HCEC 1CT (cell line): Measurements from ENCODE around the gene UBE2Q1.
A peak's percentile ranks its signal among the peaks of the same experiment; 100 is the strongest.

Source experiments
- DNase-seq: peaks from one replicate; pipeline ENCODE4 v3.0.0-alpha.2; 2017

Gene UBE2Q1

DNA sequence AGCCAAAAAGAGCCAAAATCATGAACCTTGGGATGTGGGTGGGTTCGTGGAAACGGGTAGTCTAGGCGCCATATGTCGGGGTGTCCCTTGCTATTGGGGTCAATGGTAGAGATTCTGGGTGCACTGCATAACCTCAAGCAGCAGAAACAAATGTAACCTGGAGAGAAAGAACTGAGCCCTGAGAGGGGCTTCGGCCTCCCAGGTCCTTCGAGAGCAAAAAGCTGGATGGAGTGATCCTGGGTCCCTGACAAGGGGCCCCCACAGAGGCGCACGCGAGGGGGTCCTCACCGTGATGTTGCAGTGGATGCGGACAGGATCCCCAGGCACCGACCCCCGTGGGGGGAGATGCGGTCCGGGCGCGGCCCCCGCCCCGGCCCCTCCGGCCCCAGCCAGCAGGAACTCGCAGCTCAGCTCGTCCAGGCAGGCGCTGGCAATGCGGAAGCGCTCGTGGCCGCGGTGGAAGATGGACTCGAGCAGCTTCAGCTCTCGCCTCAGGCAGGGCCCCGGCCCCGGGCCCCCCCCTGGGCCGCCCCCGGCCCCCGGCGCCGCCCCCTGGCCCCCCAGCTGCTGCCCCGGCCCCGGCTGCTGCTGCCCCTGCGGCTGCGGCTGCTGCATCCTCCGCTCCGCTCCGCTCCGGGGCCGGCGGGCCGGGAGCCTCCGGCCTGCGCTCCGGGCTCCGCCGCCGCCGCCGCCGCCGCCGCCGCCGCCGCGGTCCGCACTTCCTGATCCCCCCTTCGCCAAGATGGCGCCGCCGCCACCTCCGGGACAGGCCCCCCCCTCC, at the start of gene UBE2Q1:
Gene UBE2Q1, minus strand, starts transcription at position 724 of the 781 bp plus-strand sequence. Its CDS starts 109 bp downstream, at position 615.
- DNase-seq = peak; percentile 22

DNA sequence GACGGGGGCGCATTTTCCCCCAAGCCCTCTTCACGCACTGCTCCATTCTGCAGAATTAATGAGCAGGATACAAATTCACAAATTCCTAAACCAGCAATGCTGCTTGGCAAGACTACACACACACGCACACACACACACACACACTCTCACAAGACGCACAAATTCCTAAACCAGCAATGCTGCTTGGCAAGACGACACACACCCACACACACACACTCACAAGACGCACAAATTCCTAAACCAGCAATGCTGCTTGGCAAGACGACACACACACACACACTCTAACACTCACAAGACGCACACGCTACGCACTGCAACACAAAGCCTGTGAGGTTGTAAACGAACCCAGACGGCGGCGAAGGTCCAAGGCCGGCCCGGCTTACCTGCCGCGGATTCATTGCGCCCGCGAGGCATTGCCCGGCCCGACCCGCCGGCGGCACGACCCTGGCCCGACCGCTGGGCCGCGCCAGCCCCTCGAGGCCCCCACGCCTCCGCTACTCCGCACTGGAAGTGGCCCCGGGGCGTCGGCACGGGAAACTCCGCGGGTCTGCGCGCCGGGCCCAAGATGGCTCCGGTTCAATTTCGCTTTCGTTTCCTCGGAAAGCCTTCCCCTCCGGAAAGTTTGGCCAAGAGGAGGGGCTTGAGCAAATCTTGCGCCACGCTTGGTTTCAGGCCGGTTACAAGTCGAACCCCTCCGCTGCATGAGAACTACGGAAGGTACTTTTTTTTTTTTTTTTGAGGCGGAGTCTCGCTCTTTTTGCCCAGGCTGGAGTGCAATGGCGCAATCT, 49.3 kb upstream of the UBE2Q1 start, which contains the start of gene ADAR:
Gene ADAR, minus strand, starts transcription at position 578 of the 788 bp plus-strand sequence. Its CDS starts 180 bp downstream, at position 398.
- peak; percentile 99 for DNase-seq

DNA sequence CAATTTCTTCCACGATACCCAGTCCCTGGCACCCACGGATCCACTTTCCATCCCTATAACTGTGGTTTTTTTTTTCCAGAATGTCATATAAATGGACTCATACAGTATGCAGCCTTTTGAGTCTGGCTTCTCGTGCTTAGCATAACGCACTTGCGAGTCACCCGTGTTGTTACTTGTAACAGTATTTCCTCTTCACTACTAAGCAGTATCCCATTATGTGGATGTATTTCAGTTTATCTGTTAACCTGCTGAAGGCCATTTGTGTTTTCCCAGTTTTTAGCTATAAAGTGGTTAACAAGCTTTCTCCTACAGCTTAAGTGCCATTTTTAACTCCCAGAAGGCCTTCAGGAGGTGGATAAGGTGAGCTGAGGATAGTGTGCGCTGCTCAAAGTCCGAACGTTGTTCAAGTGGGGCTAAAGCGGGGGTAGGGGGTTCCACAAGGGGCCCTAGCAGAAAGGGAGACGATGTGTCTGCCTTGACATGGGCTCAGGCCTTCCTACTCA, 48.7 kb upstream of the UBE2Q1 start:
- peak; percentile 45 for DNase-seq

DNA sequence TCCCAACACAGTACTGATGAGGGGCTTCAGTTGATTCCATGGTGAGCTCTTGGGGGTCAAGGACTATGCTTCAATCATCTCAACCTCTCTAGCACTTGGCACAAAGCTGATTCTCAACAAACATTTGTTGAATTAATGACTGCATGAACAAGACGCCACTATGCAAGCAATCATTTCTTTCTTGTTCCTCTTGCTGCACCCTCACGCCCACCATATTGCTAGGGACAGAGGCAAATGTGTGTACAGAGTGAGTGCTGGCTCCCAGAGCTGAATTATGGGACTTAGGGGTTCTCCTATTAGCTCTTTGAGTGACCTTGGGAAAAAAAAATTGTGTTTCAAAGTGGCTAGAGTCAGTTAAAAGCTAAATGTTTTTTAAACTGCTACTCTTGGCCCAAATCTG, 47.1 kb upstream of the UBE2Q1 start:
- no peak for DNase-seq

DNA sequence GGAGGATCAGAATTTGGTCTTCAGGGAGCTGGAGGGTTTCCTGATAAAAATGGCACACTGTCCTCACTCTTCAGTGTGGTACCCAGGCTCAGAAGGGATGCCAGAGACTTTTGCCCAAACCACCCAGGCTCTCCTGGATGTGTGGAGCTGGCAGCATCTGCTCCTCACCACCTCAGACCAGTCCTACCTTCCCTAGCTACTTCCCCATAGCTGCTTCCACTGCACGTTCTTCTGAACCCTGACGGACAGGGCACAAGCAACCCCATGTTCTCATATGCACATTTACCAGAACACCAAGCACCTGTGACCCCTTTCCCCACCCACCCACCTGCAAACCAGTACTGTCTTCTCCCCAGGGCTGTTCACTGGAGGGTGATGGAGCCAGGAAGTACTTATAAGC, 44.9 kb upstream of the UBE2Q1 start:
- DNase-seq = no peak

DNA sequence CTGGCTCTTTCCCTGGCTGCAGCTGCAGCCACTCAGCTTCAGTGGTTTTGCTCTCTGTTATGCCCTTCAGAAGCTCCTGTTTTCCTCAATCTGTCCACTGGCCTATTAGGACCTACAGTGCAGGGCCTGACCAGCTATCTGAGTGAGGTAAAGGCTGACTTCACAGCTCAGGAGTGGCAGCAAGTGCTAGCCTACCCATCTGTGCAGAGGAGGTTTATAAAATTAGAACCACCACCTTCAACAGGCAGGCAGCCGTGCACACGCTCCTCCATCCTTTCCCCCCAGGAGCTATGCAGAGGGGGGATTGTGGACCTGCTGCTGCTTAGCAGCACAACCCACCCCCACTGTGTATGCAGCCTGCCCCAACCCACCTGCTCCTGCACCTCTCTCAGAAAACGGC, 41.2 kb upstream of the UBE2Q1 start:
- no peak for DNase-seq

DNA sequence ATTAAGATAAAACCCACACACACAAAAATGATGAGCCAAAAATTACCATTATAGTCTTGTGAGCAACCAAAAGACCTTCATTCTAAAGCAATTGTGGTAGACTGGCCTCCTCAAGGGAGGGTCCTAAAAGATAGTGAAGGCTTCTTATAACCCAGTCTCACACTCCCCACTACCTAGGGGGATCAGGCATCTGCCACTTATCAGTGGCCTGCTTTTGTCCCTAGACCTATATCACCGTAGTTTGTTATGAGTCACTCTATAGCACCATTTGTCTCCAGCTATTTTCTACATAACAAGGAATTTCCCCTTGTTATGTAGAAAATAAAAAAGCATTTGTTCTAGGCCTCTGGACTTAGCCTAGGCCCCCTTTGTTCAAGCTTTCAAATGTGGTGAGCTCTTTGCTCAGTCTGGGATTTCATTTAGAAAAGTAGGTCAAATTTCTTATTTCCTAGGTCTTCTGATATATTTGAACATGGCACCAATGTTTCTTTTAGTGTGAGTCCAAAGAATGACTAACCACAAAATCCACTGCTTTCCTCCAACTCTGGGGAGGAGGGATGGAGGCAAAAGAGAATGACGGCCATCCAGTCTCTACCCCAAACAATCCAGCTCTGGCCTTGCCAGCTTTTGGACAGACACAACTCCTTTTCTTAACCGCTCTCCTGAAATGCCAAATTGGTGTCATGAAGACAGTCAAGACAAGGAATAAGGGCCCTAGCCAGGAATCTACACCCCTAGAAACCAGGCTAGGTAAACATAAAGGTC, 40.6 kb upstream of the UBE2Q1 start:
- no peak for DNase-seq

DNA sequence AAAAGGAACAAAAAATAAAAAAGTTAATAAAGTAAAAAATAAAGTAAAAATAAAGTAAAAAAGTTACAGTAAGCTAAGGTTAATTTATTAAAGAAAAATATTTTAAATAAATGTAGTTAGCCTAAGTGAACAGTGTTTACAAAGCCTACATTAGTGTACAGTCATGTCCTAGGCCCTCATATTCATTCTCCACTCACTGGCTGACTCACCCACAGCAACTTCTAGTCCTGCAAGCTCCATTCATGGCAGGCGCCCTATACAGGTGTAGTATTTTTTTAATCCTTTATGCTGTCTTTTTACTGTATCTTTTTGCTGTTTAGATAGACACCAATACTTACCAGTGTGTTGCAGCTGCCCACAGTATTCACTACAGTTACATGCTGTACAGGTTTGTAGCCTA, 37.2 kb upstream of the UBE2Q1 start:
- DNase-seq = peak; percentile 64

DNA sequence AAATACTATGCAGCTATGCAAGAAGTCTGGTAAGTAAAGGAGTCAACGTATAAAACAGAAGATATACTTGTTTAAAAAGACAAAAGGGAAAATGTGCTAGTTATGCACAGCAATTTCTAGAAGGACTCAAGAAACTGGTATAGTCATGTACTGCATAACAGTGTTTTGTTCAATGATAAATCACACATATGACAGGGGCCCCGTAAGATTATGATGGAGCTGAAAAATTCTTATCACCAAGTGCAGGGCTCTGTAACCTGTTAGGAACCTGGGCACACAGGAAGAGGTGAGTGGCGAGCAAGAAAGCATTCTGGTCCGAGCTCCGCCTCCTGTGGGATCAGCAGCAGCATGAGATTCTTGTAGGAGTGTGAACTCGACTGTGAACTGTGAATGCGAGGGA, 36.3 kb upstream of the UBE2Q1 start:
- DNase-seq = no peak

DNA sequence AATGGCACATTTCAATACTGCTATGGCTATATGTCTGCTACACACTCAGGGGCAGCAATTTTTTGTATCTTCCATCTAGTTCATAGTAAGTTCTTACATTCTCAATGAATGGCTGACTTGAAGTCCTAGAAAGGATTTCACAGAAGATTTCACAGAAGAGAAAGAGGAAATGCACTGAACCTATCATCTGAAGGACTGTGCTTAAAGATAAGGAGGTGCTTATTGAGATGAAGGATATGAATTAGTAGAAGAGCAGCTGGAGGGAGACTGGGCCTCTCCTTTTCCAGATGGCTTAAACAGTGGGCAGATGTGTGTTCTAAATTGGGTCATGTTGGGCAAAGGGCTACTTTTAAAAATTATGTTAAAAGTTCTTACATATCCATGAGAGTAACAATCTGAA, 34.9 kb upstream of the UBE2Q1 start:
- no peak for DNase-seq

DNA sequence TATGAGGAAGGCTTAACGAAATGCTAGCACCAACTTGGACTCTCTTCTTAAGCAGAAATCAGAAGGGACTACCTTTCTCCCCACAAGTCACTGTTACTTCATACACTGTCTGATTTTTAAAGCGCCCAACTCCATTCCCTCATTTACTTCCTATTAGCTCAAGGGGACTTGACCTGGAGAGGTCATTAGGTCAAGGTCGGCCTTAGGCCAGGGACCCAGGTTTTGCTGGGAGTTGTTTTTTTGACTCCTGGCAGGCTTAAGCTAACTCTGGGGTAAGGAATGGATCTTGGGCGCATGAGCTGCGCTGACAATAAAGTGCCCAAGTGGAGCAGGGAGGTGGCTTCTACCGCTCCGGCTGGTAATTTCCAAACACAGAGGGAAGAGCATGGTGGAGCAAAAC, 32.7 kb upstream of the UBE2Q1 start:
- DNase-seq = no peak

DNA sequence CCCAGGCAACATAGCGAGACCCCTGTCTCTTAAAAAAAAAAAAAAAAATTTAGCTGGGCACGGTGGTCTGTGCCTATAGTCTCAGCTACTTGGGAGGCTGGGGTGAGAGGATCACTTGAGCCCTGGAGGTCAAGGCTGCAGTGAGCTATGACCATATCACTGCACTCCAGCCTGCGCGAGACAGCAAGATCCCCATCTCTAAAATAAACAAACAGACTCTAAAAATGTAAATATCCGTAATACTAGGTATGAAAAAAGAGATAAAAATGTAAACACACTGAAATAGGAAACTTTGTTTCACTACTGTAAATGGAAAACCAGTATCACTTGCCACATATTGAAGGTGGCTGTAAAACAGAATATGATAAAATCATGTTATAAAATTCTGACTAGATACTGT, 32.3 kb upstream of the UBE2Q1 start:
- peak; percentile 39 for DNase-seq

DNA sequence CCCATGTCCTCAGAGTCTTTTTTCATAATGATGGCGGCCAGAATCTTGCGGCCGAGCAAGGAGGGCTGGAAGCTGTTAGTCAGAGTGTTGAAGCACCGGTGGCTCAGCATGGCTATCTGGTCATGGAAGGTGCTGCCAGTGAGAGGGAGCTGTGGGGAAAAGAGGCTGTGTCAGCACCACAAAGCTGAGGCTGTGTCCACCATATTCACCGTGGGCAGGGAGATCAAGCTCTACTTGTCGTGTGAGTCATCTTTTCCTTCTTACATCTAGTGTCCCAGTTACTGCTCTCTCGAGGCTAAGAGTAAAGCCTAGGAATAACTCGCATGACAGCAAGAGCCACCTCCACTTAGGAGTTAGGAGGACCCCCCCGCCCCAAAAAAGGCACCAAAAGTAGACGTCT, 31.3 kb upstream of the UBE2Q1 start:
- DNase-seq = no peak

DNA sequence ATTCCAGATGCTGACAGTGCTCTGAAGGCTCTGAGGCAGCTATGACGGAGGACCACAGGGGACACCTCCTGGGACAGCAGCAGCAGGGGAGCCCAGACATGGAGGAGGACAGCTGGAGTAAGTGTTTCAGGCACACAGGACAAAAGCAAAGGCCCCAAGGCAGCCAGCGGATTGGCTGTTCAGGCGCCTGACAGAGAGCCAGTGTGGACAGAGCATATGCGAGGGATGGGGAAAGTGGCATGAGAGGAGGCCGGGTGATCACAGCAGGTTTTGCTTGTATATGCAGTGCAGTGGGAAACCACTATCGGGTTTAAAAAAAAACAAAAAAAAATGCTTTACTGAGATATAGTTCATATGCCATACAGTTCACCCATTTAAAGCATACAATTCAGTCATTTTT, 28.2 kb upstream of the UBE2Q1 start:
- DNase-seq = no peak

DNA sequence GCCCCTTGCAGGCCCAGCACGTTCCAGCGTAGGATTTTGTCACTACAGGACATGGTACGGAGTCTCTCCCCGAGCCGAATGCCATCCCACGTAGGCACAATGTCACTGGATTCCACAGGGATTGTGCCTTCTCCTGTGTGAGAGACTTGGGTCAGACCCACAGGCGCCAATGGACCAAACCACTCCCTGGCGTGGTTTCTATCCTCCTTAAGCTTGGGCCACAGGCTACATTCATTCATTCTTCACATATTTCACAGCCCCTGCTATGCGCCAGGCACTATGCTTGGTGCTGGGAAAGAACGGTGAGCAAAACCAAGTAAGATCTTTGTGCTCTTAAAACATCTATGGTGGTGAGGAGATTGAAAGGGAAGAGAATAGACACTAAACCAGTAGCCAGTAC, 27.8 kb upstream of the UBE2Q1 start:
- DNase-seq = no peak

DNA sequence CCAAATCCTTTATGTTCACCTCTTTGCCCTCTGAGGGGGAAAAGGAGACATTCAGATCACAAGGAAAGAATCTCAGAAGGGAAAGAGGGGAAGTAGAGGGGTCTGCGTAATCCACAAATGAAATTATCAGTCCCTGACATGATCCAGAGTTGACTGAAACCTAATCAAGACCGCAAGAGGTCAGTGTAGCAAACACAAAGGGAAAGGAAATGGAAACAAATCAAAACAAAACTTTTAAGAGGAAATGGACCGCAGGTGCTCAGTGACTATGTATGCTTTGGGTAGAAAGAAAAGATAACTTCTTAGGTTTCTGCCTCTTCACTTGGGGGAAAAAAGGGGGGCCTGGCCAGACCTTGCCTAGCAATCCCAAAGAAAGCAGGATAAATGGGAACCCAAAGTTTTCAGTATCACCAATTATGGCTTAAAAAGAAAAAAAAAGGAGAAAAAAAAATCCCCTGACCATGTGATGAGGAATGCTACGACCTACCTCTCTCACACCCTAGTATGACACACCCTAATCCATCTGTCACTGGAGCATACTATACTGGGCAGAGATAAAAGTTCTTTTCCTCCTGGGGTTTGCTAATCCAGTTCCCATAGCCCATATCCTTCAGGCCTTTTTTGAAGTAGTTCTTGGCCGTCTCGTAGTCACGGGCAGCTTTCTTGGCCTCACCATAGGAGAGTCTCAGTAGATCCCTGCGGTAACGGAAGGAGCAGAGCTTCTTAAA, 26.0 kb upstream of the UBE2Q1 start:
- DNase-seq = no peak

DNA sequence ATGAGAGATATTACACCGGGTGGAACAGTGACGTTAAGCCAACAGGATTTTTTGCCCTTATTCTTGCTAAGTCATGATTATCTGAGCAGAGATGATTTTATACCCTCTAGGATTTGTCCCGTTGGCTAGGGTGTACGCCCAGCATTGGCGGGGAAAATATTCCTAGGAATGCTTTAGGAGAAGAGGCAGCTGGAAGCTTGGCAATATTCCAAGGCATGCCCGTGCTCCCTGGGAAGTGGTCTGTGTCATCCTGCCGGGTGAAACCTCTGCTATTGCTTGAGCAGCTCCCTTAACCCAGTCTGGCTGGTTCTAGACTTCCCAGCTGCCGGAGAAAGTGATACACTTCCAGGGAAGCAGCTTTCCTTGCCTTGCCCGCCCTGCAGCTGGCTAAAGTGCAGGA, 25.3 kb upstream of the UBE2Q1 start:
- DNase-seq = peak; percentile 21

DNA sequence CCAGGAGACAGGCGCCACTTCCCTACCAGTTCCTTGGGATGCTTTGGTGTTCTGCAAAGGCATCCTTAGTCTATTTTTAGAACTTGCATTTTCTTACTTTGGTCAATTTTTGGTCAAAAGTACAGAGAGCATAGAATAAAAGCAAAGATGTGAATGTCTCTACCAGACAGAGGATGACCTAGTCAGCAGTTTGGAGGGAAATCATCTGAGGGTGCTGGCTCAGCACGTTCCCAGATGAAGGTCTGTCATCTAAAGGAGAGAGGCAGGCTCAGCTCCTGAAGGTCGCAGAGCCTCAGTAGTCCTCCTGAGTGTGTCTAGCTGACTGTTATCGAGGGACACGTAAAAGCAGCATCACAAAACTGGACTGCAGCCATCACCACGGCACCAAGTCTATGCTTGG, 24.4 kb upstream of the UBE2Q1 start:
- DNase-seq = no peak

DNA sequence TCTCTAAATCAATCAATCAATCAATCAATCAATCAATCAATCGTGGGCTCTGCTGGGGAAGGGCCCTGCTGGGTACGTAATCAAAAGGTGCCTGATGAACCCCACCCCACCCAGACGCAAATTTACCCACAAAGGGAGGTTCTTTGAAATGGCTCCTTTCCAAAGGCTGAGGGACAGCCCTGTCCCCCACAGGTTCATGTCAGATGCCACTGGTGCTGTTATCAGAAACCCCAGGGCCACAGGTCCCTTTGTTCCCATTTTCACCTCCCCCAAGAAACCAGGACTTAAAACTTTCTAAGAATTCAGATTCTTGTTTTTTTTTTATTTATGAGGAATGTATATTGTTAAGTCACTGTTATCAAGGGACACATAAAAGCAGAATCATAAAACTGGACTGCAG, 23.3 kb upstream of the UBE2Q1 start:
- DNase-seq = no peak

DNA sequence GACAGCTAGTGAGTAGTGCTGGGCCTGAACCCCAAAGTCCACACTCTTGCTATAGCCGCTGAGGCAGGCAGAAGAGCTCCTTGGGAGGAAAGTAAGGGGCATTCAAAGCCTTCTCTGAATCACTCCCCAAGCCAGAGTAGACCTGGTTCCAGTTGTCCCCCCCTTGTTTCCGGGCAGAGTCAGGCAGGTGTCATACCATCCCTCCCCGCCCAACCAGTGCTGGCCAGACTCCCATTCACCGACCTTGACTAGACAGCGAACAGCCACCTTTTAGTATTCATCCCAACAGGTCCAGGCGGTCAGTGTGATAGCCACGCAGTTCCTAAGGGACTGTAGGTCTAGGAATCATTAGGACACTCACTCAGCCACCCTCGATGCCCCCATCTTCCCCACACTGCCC, 20.9 kb upstream of the UBE2Q1 start:
- no peak for DNase-seq

DNA sequence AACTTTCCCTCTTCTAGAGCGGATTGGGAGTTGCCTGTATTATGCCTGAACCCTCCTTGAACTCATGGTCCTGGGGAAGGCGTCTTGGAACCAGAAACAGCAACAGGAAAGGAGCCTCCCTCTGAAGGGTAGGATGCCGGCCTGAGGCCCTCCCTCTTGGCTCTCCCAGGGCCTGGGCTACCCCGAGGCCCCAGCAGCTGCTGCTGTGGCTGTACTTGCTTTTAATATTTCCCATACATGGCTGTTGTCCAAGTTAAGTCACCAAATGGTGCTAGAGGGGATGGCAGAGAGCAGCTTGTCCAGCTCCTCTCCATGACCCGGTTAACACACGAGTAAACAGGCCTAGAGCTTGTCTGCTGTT, 19.6 kb upstream of the UBE2Q1 start:
- DNase-seq = no peak

DNA sequence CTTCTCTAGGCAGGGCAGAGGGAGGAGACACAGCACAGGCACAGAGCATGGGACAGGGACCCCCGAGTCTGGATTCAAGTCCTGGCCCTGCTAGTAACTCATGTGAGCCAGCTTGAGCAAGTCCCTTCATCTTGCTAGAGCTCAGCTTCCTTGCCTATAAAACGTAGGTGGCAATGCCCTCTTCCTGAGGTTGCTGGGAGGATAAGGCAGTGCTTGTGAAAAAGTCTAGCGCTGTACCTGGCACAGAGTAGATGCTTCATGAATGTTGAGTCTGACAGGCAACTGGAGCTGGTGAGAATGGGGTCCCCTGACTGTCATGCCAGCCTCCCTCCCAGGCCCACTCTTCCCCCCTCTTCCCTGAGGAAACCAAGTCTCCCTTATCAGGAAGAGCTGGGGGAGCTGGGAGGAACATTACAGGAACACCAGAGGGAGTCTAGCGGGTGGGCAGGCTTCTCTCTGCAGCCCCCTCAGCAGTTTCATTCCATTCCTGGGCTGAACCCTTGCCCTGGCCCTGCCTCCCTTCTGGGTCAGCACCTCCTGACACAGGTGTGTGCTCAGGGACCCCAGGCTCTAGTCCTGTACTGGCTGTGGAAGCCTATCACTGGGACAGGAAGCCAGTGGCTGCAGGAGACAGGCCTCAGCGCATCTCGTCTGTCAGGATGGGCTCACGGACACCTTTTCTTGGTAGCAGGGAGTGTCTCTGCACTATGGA, 19.0 kb upstream of the UBE2Q1 start:
- no peak for DNase-seq
